Endothelial cell (in vitro differentiated cells): Measurements from ENCODE around the gene ATG7. TPM values are rescaled to one million over a fixed set of nuclear protein-coding genes. Genes with fewer than 3 reads are reported as not detected.

Experiments
- DNase-seq: peaks from one replicate; pipeline ENCODE4 v3.0.0; 2021; ENCODE audit warnings: low spot score
- H3K27ac Mint-ChIP-seq: one replicate; pipeline ENCODE4 v1.8.0; 2021; ENCODE audit warnings: mixed read lengths, inconsistent platforms; ENCODE audit not compliant: unreplicated experiment
- H3K27me3 Mint-ChIP-seq: one replicate; pipeline ENCODE4 v1.8.0; 2021; ENCODE audit warnings: mild to moderate bottlenecking, moderate library complexity, mixed read lengths, inconsistent platforms; ENCODE audit not compliant: unreplicated experiment
- H3K36me3 Mint-ChIP-seq: one replicate; pipeline ENCODE4 v1.8.0; 2021; ENCODE audit warnings: mild to moderate bottlenecking, low read depth, mixed read lengths, inconsistent platforms; ENCODE audit not compliant: unreplicated experiment
- H3K4me1 Mint-ChIP-seq: one replicate; pipeline ENCODE4 v1.8.0; 2021; ENCODE audit warnings: mild to moderate bottlenecking, mixed read lengths, inconsistent platforms; ENCODE audit not compliant: unreplicated experiment
- H3K4me3 Mint-ChIP-seq: one replicate; pipeline ENCODE4 v1.8.0; 2021; ENCODE audit warnings: mild to moderate bottlenecking, mixed read lengths, inconsistent platforms; ENCODE audit not compliant: unreplicated experiment
- H3K9me3 Mint-ChIP-seq: one replicate; pipeline ENCODE4 v1.8.0; 2021; ENCODE audit warnings: mixed read lengths, inconsistent platforms; ENCODE audit not compliant: unreplicated experiment
- CTCF ChIP-seq: fragments of 200-600 bp; sonication (generic); IDR thresholded peaks from one replicate; pipeline ENCODE4 v1.5.0; 2021; ENCODE audit warnings: antibody characterized with exemption; ENCODE audit not compliant: unreplicated experiment
- total RNA-seq: library from RNA; stranded (reverse); fragmentation: NEBNext Ultra II Directional; extraction: Animal tissue kit (Norgen Biotek cat#: 25700); gene quantifications from one replicate; pipeline ENCODE4 v1.2.1, GENCODE V29; 2021; ENCODE audit not compliant: unreplicated experiment

Gene ATG7
- total RNA-seq, 1 donor from 2014 or later, result 30.6 TPM

- DNase-seq, result no peak
- peaks cover 28% of the 10 kb centered on the region for H3K27me3 Mint-ChIP-seq
- H3K4me1 Mint-ChIP-seq, result peaks cover 44% of the 10 kb centered on the region
- peaks cover 38% of the 10 kb centered on the region for H3K36me3 Mint-ChIP-seq
- no peak overlapping the region for H3K27ac Mint-ChIP-seq
- no peaks in the 10 kb centered on the region for H3K9me3 Mint-ChIP-seq
- TF ChIP-seq CTCF, result no peak
- no peak overlapping the region for H3K4me3 Mint-ChIP-seq
These were observed 286.3 kb downstream of the ATG7 start for GRCh38 chr3:11558411-11558903.

GRCh38 chr3:11558918-11559815 lies 287.0 kb downstream of the ATG7 start:
- H3K4me3 Mint-ChIP-seq, result peak overlapping the region; percentile 67
- H3K4me1 Mint-ChIP-seq, result peaks cover 49% of the 10 kb centered on the region
- H3K27ac Mint-ChIP-seq, result peak overlapping the region; percentile 64
- no peak for DNase-seq
- peaks cover 43% of the 10 kb centered on the region for H3K36me3 Mint-ChIP-seq
- no peaks in the 10 kb centered on the region for H3K9me3 Mint-ChIP-seq
- peaks cover 34% of the 10 kb centered on the region for H3K27me3 Mint-ChIP-seq
- no peak for TF ChIP-seq CTCF

- H3K9me3 Mint-ChIP-seq, result no peaks in the 10 kb centered on the region
- peaks cover 37% of the 10 kb centered on the region for H3K27me3 Mint-ChIP-seq
- H3K36me3 Mint-ChIP-seq, result peaks cover 47% of the 10 kb centered on the region
- DNase-seq, result no peak
- H3K27ac Mint-ChIP-seq, result peak overlapping the region; percentile 52
- no peak for TF ChIP-seq CTCF
- H3K4me1 Mint-ChIP-seq, result peaks cover 49% of the 10 kb centered on the region
- H3K4me3 Mint-ChIP-seq, result peak overlapping the region; percentile 67
These were observed 287.8 kb downstream of the ATG7 start for GRCh38 chr3:11559816-11560633.

GRCh38 chr3:11560746-11561145 lies 288.5 kb downstream of the ATG7 start:
- no peak for DNase-seq

More at GRCh38 chr3:11560746-11561145, 288.5 kb downstream of the ATG7 start:
- no peak for TF ChIP-seq CTCF
- Mint-ChIP-seq H3K27me3 (peaks cover 38% of the 10 kb centered on the region), H3K36me3 (peaks cover 46% of the 10 kb centered on the region), H3K27ac (peak overlapping the region; percentile 52), H3K4me3 (peak overlapping the region; percentile 65), H3K9me3 (no peaks in the 10 kb centered on the region), H3K4me1 (peaks cover 46% of the 10 kb centered on the region)
